ENCODE data around the gene PYCARD.

- TF ChIP-seq POLR2A (IDR thresholded peaks at IDR 0.05) (no peak), CTCF (IDR thresholded peaks at IDR 0.05) (no peak)
These were observed 20.5 kb upstream of the PYCARD start for GRCh38 chr16:31223044-31223443.

Data from tibial nerve (tissue), 3 donors.